Retina (tissue), 1 donor: ENCODE results near the gene EGFR.

Experiments
- DNase-seq: peaks from one replicate; pipeline ENCODE4 v3.0.0-alpha.2; 2016

The EGFR gene

GRCh38 chr7:55065511-55066229 is 46.9 kb downstream of the EGFR start:
- DNase-seq, result peak; percentile 75

GRCh38 chr7:55066524-55066923 is 47.7 kb downstream of the EGFR start:
- peak; percentile 38 for DNase-seq

DNA sequence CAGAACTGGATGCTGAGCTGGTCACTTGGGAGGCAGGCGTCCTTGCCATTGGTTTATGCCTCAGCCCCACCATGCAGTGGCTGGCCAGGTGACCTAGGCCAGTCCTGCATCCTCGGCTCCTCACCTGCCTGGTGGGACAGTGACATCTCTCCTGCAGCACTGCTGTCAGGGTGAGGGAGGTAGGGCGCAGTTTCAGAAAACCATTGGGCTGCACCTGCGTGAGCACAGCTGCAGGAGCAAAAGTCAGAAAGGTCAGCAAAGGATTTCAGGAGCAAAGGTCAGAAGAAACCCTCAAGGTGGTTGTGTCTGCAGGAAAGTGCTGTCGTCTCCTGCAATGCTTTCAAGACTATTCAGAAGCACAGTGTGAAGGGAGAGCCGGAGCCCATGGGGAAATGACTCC is 48.1 kb downstream of the EGFR start:
- no peak for DNase-seq

DNA sequence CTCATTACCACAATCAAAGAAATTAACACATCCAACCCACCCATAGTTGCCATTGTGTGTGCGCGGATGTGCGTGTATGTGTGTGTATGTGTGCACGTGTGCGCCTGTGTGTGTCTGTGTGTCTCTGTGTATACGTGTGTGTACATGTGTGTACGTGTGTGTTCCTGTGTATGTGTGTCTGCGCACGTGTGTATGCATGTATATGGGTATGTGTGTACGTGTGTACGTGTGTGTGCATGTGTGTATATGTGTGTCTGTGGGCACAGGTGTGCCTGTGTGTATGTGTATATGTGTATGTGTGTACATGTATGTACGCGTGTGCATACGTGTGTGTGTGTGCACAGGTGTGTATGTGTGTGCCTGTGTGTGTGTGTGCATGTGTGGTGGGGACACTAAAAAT is 48.9 kb downstream of the EGFR start:
- DNase-seq, result no peak

DNA sequence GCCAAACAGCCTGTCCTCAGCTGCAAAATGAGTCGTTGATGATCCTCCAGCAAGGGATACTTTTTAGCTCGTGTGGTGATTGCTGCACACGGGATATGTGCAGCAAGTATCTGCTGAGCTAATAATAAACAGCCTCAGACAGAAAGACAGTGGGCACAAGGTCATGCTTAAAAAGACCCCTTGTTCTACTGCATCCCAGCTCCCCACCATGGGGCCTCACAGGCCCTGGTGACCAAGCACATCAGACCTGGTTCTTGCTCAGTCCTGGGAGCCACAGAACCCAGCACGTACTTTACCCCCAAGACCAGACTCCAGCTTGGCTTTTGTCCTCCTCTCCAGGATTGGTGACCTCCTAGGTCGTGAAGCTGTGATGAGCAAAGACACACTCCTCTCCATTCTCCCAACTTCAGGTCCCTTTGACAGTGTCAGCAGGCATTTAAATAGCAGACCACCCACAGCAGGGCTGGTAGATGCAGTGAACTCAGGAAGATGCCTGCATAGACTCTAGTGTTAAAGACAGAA is 50.5 kb downstream of the EGFR start:
- DNase-seq, result no peak

DNA sequence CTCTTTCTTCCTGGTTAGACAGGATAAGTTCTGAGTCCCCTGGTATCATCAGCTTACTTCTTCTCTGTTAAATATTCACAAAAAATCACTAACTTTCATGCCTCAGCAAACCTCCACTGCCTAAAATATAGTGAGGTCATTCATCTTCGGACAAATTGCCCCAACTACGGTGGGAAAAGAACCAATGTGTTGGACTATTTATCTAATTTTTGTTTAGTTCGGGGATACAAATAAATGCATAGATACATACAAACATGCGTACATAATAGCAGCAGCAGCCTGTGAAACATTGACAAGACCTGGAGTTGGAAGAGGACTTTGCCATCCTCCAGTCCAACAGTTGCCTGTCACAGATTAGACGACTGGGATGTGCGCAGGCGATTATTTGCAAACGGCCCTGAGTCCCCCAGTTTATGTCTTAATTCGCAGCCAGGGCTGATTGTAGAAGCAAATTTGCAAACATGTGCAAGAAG is 51.5 kb downstream of the EGFR start:
- no peak for DNase-seq

- no peak for DNase-seq
These were observed 52.0 kb downstream of the EGFR start for GRCh38 chr7:55070854-55071253.

GRCh38 chr7:55071411-55072175 is 52.8 kb downstream of the EGFR start:
- no peak for DNase-seq

- no peak for DNase-seq
These were observed 53.4 kb downstream of the EGFR start for GRCh38 chr7:55072251-55072650.

DNA sequence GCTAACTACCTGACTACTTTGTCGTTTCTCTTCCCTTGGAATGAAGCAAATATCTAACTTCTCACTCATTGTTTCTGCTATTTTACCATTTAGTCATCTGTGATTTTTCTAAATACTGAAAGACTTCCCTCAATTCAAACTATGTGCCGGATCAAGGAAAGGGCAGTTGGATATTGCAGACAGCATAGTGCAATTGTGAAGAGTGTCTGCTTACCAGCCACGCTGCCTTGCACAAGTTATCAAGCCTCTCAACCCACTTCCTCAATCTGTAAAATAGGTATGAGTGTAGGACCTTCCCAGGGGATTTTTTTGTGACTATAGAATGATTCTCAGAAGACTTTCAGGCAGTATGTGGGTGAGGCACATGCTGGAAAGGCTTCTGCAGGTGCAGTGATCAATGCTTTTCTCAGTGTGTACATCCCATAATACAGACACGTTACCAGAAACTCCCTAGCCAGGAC is 54.3 kb downstream of the EGFR start:
- DNase-seq, result no peak

DNA sequence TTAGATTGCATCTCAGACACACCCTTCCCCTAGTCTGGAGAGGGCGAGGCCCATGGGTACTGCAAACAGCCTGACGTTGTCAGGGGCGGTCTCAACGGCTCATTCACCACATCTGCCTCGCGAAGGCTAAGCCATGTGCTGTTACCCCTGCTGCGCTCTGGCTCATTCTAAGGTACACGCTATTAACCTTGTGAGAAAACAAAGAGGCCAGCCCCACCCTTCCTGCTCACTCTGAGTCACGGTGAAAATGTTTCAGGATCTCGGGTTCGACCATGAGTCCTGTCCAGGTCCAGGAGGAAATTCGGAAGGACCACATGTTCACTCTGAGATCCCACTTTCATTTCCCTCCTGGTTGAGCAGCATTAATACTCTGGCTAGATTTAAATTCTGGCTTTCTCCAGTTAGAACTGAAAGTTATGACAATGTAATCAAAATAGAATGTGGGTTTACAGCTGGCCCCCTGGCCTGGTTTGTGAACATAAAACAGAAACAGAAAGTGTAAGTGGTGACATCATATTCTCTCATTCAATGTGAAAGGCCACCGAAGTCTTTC is 55.2 kb downstream of the EGFR start:
- no peak for DNase-seq

- DNase-seq, result peak; percentile 87
These were observed 56.7 kb downstream of the EGFR start for GRCh38 chr7:55075464-55076021.

DNA sequence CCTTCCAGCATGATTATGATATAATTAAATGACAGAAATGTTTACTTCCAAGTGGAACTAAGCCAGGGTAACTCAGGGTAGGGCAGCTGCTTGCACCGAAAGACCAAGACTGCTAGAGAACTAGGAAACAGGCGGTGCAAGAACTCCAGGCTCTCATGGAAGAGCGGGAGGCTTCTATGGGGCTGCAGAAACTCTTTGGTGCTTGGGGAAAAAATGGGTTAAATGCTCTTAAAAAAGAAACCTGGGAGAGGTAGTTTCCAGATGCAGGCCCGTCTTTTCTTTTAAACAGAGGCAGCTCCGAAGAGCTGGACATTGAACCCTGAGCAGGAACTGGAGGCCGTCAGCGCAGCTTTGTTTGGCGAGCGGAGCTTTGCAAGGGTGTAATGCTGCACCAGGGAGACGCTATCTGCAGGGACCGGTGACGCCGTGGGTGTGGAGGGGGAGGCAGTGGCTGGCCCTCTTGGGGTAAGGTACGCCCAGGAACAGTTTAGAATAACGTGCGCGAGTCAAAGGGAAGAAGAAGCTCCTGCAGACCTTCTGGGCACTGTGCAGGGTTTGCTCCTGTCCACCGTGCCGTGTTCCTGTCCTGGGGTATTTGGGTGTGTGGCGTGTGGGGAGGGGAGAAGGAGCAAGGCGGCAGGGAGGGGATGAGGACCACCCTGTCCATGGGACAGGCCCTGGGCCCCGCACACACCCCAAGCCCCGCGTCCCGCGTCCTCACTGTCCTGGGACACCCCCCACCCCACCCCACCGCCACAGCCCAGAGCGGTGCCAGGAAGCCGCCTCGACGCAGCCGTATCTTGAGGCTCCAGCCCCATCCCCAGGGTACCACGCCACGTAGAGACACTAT is 59.0 kb downstream of the EGFR start:
- no peak for DNase-seq

DNA sequence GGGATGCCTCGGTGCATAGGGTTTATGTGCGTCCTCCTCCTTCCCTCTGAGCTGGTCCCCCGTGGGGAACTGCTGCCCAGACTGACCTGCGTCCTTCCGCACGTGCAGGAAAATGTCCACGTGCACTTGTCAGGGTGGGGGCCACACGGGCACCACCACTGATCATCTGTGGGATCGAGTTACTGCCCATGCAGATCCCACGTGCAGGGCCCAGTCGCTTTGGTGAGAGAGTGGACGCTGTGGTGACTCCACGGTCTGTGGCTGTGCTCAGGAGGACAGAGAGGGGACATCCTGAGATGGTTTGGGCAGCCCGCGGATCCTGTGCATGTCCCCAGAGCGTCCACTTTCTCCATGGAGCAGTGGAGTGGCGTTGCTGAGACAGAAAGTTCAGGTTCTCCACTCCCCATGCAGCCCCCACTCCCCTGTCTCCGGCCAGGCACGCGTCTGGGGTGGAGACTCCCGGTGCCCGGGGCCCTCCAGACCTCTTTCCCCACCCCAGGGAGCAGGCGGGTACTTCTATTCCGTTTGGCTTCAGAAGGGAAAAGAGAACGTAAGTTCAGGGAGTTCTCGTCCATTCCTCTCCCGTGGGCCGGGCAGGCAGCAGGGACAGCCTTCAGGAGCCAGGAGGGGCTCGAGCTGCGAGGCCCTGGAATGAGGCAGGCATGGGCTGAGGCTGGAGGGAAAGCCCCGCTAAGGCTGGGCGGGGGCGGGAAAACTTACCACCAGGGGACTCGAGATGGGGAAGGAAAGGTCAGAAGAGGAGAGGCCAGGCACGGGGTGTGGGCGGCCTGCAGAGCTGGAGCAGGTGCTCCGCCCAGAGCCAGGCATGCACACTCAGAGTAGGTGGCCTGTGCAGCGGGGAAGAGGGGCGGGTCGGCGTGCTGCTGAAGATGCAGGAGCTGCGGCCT is 59.9 kb downstream of the EGFR start:
- DNase-seq, result peak; percentile 72

GRCh38 chr7:55080000-55080623 is 61.3 kb downstream of the EGFR start:
- DNase-seq, result no peak

DNA sequence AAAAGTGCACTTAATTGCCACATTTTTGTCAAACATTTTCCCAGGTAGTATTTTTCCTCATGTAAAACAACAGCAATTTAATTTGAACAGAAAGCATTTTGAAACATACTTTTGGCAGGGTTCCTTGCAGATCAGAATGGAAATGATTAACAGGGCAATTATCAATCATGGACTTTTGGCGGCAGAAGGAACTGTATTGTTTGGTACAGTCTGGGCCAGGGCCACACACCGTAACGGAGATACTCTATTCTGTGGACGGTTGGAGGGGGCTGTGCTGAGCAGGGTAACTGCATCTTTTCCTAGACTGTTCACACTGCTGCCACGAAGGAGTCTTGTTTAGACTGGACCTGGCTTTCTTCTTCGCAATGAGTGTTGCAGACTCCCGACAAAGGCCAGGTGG is 62.3 kb downstream of the EGFR start:
- DNase-seq, result no peak

DNA sequence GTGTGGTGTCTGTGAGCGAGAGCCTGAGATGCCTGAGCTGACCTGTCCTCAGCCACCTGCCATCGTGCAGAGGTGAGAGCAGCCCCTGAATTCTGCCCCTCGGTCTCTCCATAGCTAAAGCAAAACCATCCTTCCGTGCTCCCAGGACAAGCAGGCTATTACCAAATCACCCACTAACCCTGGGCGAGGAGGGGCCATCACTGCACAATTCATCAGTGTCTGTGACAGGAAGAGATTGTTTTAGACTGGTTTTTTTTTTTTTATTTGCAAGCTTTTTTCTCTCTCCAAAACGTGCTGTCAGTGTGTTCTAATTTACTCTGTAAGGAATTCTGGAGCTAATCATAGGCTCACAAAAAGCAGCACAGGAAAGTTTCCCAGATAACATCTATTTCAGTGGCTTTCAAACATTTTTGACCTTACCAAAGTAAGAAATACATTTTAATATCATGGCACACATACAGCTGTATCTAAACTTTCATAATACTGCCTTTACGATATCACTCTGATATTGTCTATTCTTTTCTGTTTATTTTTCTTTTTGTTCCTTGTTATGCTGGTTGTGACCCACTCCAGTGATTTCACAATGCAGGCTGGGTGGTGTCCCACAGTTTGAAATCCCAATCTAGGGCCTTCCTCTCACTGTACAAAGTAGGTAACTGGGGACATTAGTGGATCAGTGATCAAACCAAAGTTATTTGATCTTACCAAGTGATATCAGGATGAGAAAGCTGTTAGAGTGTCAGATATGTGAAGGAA is 62.8 kb downstream of the EGFR start:
- no peak for DNase-seq

DNA sequence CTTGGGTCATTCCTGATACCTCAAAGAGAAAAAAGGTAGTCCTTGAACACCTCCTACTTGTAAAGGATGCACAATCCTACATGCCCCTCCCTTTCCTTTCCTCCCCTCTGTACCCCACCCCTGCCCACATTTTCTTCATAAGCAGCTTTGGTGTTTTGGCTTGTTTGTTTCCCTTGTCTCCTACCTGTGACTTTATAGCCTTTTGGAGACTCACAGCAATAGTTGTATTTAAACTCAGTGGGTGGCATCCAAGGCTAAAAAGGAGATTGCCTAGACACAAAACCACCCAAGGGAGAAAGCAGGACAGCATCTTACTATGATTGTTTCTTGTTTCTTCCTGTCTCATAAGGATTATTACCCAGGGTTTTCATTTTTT is 63.4 kb downstream of the EGFR start:
- DNase-seq, result no peak

DNA sequence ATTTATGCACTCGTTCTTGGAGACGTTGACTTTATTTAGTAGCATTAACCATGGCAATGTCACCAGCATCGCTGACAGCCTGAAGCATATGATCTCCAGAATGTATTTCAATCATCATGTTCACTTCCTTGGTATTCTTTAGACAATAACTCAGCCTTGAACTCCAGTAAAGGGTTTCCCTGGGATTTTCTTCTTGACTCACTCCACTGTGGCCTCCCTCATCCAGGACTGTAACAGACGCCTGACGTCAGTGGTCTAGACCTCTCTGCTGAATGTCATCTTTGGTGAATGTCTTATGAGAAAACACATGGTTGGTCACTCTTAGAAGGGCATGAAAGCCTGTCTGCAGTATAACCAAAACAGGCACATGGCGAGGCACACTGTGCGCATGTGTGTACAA is 64.4 kb downstream of the EGFR start:
- DNase-seq, result no peak

GRCh38 chr7:55084307-55084706 is 65.5 kb downstream of the EGFR start:
- no peak for DNase-seq
